K562 (cell line): ENCODE measurements around the gene LRRC25. TPM values are rescaled to one million over a fixed set of nuclear protein-coding genes. Genes with fewer than 3 reads are reported as not detected.

Experiments
- CTBP1 ChIP-seq: fragments of 450-650 bp; IDR thresholded peaks from 2 replicates; pipeline ENCODE4 v1.6.1; 2016; ENCODE audit warnings: borderline replicate concordance
- ETV1 ChIP-seq: fragments of 450-650 bp; conservative IDR thresholded peaks from 2 replicates; pipeline ENCODE4 v1.6.1; 2016; ENCODE audit warnings: missing genetic modification characterization, control low read depth, low read depth, missing compliant biosample characterization
- FOXJ2 ChIP-seq: fragments of 200-800 bp; sonication (Bioruptor generic); IDR thresholded peaks from 2 replicates; pipeline ENCODE4 v1.6.1; 2016; ENCODE audit warnings: missing genetic modification characterization, missing compliant biosample characterization
- FOXK2 ChIP-seq, 2 experiments: fragments of 450-650 bp; IDR thresholded peaks in 1 of 2; conservative IDR thresholded peaks in 1 of 2; 2 replicates each; pipeline ENCODE4 v1.6.1; 2016; ENCODE audit warnings: low read depth in 2 of 2, mild to moderate bottlenecking in 1 of 2
- HSF4 ChIP-seq: fragments of 250-450 bp; sonication (Bioruptor Pico); IDR thresholded peaks from 2 replicates; pipeline ENCODE4 v2.1.2; 2022; ENCODE audit warnings: mild to moderate bottlenecking, moderate library complexity, borderline replicate concordance
- L3MBTL2 ChIP-seq: fragments of 450-650 bp; IDR thresholded peaks from 2 replicates; pipeline ENCODE4 v1.6.1; 2016; ENCODE audit warnings: mild to moderate bottlenecking, moderate library complexity
- MEIS2 ChIP-seq: fragments of 450-650 bp; IDR thresholded peaks from 2 replicates; pipeline ENCODE4 v1.6.1; 2014; ENCODE audit warnings: mild to moderate bottlenecking; ENCODE audit not compliant: partially characterized antibody
- MYBL2 ChIP-seq, 2 experiments: fragments of 450-650 bp in 1 of 2; sonication (generic) in 1 of 2; formaldehyde crosslinking in 1 of 2; IDR thresholded peaks; 2 replicates each; pipeline versions ENCODE4 v1.6.1 to v1.8.1; 2017 to 2022; ENCODE audit warnings: borderline replicate concordance in 1 of 2, inconsistent platforms in 1 of 2, low read depth in 1 of 2, mild to moderate bottlenecking in 1 of 2, missing genetic modification reagents in 1 of 2, moderate library complexity in 1 of 2
- MYNN ChIP-seq, 2 experiments: sonication (generic); formaldehyde crosslinking in 1 of 2; IDR thresholded peaks; 2 replicates each; pipeline versions ENCODE4 v1.5.0 to v1.6.1; 2016 to 2020; ENCODE audit warnings: antibody characterized with exemption in 1 of 2, missing genetic modification reagents in 1 of 2
- NFXL1 ChIP-seq: fragments of 450-650 bp; formaldehyde crosslinking; IDR thresholded peaks from 2 replicates; pipeline ENCODE4 v1.4.0; 2021; ENCODE audit warnings: mild to moderate bottlenecking
- POLR2B ChIP-seq: fragments of 450-650 bp; IDR thresholded peaks from 2 replicates; pipeline ENCODE4 v1.6.1; 2018; ENCODE audit warnings: low read depth; ENCODE audit not compliant: partially characterized antibody
- RNF2 ChIP-seq: sonication (generic); IDR thresholded peaks from 2 replicates; pipeline ENCODE4 v1.6.1; 2016
- STAT5B ChIP-seq: fragments of 250-450 bp; sonication (Bioruptor Pico); IDR thresholded peaks from 2 replicates; pipeline ENCODE4 v1.8.0; 2021; ENCODE audit warnings: mild to moderate bottlenecking, inconsistent platforms
- TAF1 ChIP-seq: IDR thresholded peaks from 2 replicates; pipeline ENCODE4 v1.6.1; 2011; ENCODE audit warnings: mild to moderate bottlenecking, low read length, moderate library complexity; ENCODE audit not compliant: insufficient read depth, control insufficient read depth, severe bottlenecking; ENCODE audit errors: extremely low read depth
- TAF9B ChIP-seq: fragments of 450-650 bp; IDR thresholded peaks from 2 replicates; pipeline ENCODE4 v1.6.1; 2018; ENCODE audit warnings: mild to moderate bottlenecking; ENCODE audit not compliant: partially characterized antibody
- TRIM28 ChIP-seq: fragments of 450-650 bp; IDR thresholded peaks from 2 replicates; pipeline ENCODE4 v1.6.1; 2017
- ZKSCAN3 ChIP-seq: fragments of 250-450 bp; sonication (Bioruptor Pico); IDR thresholded peaks from 2 replicates; pipeline ENCODE4 v1.4.0; 2020
- ZNF121 ChIP-seq: sonication (generic); formaldehyde crosslinking; conservative IDR thresholded peaks from 2 replicates; pipeline ENCODE4 v1.8.0; 2022; ENCODE audit warnings: missing genetic modification reagents
- ZNF23 ChIP-seq: fragments of 250-450 bp; sonication (Bioruptor Pico); IDR thresholded peaks from 2 replicates; pipeline ENCODE4 v1.4.0; 2020; ENCODE audit warnings: mild to moderate bottlenecking
- ZNF274 ChIP-seq: IDR thresholded peaks from 2 replicates; pipeline ENCODE4 v1.6.1; 2011; ENCODE audit warnings: low read depth, mild to moderate bottlenecking, low read length, moderate library complexity, borderline replicate concordance
- ZNF408 ChIP-seq: fragments of 250-450 bp; sonication (Bioruptor Pico); IDR thresholded peaks from 2 replicates; pipeline ENCODE4 v1.4.0; 2020; ENCODE audit warnings: low read depth, mild to moderate bottlenecking, moderate library complexity
- polyA plus RNA-seq, 8 experiments: library from polyadenylated mRNA; depleted of rRNA in 4 of 8; stranded (reverse) in 5 of 8; unstranded in 3 of 8; fragments of >200 nt; fragmentation: Nextera tagmentation in 2 of 8; fragmentation: Illumina TruSeq in 1 of 8; extraction: Ambion mirVana in 2 of 8; extraction: Trizol in 1 of 8; gene quantifications; 2 replicates each; pipeline versions ENCODE4 v1.2.1 to v1.2.3, GENCODE V29; 2011 to 2014; ENCODE audit warnings: inconsistent platforms in 1 of 8, missing spikeins in 1 of 8
- total RNA-seq, 7 experiments: library from RNA; depleted of rRNA in 6 of 7; stranded (reverse); fragments of >200 nt in 6 of 7; fragmentation: Illumina TruSeq in 2 of 7; extraction: Trizol in 2 of 7; gene quantifications; 2 replicates each; pipeline versions ENCODE4 v1.2.1 to v1.2.3, GENCODE V29; 2011 to 2021; ENCODE audit warnings: low replicate concordance in 1 of 7
- TF ChIP-seq, protein P1 (sequence below): fragments of 450-650 bp; IDR thresholded peaks from 2 replicates; pipeline ENCODE4 v1.6.1; 2017; ENCODE audit warnings: antibody characterized with exemption
- TF ChIP-seq, protein P2 (sequence below), 2 experiments: IDR thresholded peaks; 2 replicates each; pipeline ENCODE4 v1.6.1; 2011; ENCODE audit warnings: borderline replicate concordance in 1 of 2, control low read depth in 1 of 2, low read depth in 1 of 2, low read length in 1 of 2, mild to moderate bottlenecking in 1 of 2, mixed read lengths in 1 of 2, moderate library complexity in 1 of 2; ENCODE audit not compliant: insufficient read depth in 1 of 2, insufficient read length in 1 of 2, poor library complexity in 1 of 2, severe bottlenecking in 1 of 2; ENCODE audit errors: extremely low read depth in 1 of 2
- TF ChIP-seq, protein P3 (sequence below): sonication (generic); formaldehyde crosslinking; IDR thresholded peaks from 2 replicates; pipeline ENCODE4 v1.8.1; 2023; ENCODE audit warnings: mild to moderate bottlenecking, missing genetic modification reagents, moderate library complexity

The LRRC25 gene
- total and polyA plus RNA-seq, 9 of the 15 experiments (the other 6 are each of a cell fraction or from before 2014, with no cell fraction given): 0.07 to 0.36 (median 0.10) TPM; not detected in 3

DNA sequence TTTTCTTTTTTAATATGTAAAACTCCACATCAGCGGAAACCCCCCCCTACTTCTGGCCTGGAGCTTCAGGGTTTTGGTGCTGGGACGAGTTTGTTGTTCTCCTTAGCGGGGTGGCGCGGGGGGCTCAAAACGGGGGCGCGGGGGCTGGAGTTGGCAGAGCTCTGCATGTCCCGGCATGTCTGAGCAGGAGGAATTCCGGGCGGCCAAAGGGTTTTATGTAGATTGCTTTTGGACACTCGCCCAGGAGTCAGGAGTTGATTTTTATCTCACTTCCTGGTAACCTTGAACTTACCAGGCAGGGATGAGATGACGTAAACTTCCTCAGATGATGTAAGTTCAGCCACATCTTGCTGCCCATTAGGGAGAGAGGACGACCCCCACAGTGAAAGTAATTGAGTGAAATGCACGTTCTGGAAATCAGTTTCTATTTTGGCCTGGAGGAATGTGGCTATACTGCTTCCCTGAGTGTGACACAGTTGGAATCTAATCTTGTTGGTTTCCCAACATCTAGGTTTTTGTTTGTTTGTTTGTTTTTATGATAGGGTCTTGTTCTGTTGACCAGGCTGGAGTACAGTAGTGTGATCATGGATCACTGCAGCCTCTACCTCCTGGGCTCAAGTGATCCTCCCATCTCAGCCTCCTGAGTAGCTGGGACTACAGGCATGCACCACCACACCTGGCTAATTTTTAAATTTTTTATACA is 32.4 kb downstream of the LRRC25 start (continued):
- TF ChIP-seq TAF9B (peak; percentile 92), MYNN (IDR thresholded peaks at IDR 0.05) (peak; percentile 42; the same call in 1 of the 2 replicates), MYNN (CRISPR knock-in tag; IDR thresholded peaks at IDR 0.05) (no peak), ZNF274 (no peak), ZKSCAN3 (CRISPR knock-in tag) (peak; percentile 31; the same call in 1 of the 2 replicates), MEIS2 (peak; percentile 42), ZNF23 (no peak; the same call in 1 of the 2 replicates), POLR2B (peak; percentile 50), ZNF408 (CRISPR knock-in tag) (no peak), HSF4 (CRISPR knock-in tag) (peak; percentile 85; the same call in 1 of the 2 replicates), MYBL2 (IDR thresholded peaks at IDR 0.05; ENCODE audit: low read depth) (no peak), MYBL2 (CRISPR knock-in tag; IDR thresholded peaks at IDR 0.05; ENCODE audit: borderline replicate concordance) (no peak), ETV1 (tag) (peak; percentile 97), RNF2 (peak; percentile 98), NFXL1 (CRISPR knock-in tag) (peak; percentile 55; the same call in 1 of the 2 replicates), L3MBTL2 (peak; percentile 46), TAF1 (peak; percentile 19), TRIM28 (peak; percentile 50; the same call in 1 of the 2 replicates), FOXJ2 (tag) (peak; percentile 87), ZNF121 (CRISPR knock-in tag) (0 out of 2 replicates have a peak, but pooled peaks have one; percentile 6), STAT5B (CRISPR knock-in tag) (0 out of 2 replicates have a peak, but pooled peaks have one; percentile 6), FOXK2 (conservative IDR thresholded peaks at IDR 0.05 in 1 of 2, IDR thresholded peaks at IDR 0.05 in 1 of 2; ENCODE audit: low read depth in 2 of 2) (peak in 1 of 2 experiments; percentile 58; a peak in 3 of 4 replicates), CTBP1 (peak; percentile 57; the same call in 1 of the 2 replicates)
- TF ChIP-seq, protein P1, sequence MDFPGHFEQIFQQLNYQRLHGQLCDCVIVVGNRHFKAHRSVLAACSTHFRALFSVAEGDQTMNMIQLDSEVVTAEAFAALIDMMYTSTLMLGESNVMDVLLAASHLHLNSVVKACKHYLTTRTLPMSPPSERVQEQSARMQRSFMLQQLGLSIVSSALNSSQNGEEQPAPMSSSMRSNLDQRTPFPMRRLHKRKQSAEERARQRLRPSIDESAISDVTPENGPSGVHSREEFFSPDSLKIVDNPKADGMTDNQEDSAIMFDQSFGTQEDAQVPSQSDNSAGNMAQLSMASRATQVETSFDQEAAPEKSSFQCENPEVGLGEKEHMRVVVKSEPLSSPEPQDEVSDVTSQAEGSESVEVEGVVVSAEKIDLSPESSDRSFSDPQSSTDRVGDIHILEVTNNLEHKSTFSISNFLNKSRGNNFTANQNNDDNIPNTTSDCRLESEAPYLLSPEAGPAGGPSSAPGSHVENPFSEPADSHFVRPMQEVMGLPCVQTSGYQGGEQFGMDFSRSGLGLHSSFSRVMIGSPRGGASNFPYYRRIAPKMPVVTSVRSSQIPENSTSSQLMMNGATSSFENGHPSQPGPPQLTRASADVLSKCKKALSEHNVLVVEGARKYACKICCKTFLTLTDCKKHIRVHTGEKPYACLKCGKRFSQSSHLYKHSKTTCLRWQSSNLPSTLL: no peak
- TF ChIP-seq, protein P2, sequence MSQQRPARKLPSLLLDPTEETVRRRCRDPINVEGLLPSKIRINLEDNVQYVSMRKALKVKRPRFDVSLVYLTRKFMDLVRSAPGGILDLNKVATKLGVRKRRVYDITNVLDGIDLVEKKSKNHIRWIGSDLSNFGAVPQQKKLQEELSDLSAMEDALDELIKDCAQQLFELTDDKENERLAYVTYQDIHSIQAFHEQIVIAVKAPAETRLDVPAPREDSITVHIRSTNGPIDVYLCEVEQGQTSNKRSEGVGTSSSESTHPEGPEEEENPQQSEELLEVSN (IDR thresholded peaks at IDR 0.05; ENCODE audit: borderline replicate concordance in 1 of 2, extremely low read depth in 1 of 2, insufficient read depth in 1 of 2, insufficient read length in 1 of 2, low read depth in 1 of 2, low read length in 1 of 2, poor library complexity in 1 of 2, severe bottlenecking in 1 of 2): peak in 1 of 2 experiments; percentile 36
- TF ChIP-seq, protein P3, sequence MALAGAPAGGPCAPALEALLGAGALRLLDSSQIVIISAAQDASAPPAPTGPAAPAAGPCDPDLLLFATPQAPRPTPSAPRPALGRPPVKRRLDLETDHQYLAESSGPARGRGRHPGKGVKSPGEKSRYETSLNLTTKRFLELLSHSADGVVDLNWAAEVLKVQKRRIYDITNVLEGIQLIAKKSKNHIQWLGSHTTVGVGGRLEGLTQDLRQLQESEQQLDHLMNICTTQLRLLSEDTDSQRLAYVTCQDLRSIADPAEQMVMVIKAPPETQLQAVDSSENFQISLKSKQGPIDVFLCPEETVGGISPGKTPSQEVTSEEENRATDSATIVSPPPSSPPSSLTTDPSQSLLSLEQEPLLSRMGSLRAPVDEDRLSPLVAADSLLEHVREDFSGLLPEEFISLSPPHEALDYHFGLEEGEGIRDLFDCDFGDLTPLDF (CRISPR knock-in tag): no peak
